Right lobe of liver (tissue), 4 donors: ENCODE data around the gene TAL2.

ENCODE experiments used
- CTCF ChIP-seq, 4 donors: fragments of 200-600 bp in 3 of 4; fragments of 450-650 bp in 1 of 4; IDR thresholded peaks; one replicate each; pipeline versions ENCODE4 v1.5.1 to v1.8.0; 2016 to 2022; ENCODE audit warnings: antibody characterized with exemption in 4 of 4, mild to moderate bottlenecking in 2 of 4
- POLR2A ChIP-seq: fragments of 450-650 bp; IDR thresholded peaks from one replicate; pipeline ENCODE4 v1.6.1; 2017; ENCODE audit warnings: antibody characterized with exemption, mild to moderate bottlenecking
- donor health status: DM: no; HTN: no; CAD: no.
- donor health status: DM: no; HTN: no; CAD: no.
- donor health status: DM: no; HTN: yes; CAD: no.

DNA sequence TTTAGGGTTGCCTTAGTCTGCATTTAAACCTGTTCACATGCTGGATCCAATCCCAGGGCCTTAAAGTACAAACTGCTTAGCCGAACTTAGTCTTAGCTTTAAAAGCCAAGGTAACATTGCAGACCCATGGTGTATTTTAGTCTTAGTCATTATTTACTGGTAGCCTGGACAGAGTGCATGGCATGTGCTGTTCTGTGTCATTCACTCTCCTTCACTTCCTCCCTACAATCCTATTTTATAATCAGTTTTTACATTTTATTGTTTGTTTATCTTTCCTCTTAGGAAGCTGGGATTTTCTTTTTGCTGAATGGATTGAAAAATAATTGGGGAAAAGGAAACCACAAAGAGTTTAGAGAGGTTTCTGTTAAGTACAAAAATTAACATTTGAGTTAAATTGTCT, 29.4 kb upstream of the TAL2 start:
- TF ChIP-seq CTCF (IDR thresholded peaks at IDR 0.05) (no peak), POLR2A (no peak)
